Ovary (tissue), 9 donors: ENCODE results near the gene MBD1. TPM values are rescaled to one million over a fixed set of nuclear protein-coding genes. Genes with fewer than 3 reads are reported as not detected.

Experiments used
- DNase-seq, 5 donors: peaks; one replicate each; pipeline ENCODE4 v3.0.0-alpha.2; 2019 to 2020
- H3K27ac ChIP-seq, 2 donors: fragments of 200-600 bp; one replicate each; pipeline versions ENCODE4 v1.5.1 to v1.8.0; 2019 to 2022
- H3K27me3 ChIP-seq: fragments of 200-600 bp; one replicate; pipeline ENCODE4 v1.8.0; 2022
- H3K36me3 ChIP-seq: fragments of 200-600 bp; sonication (generic); one replicate; pipeline ENCODE4 v1.5.1; 2019
- H3K4me1 ChIP-seq: one replicate; pipeline ENCODE4 v1.8.1; 2013; ENCODE audit warnings: mild to moderate bottlenecking, moderate library complexity; ENCODE audit not compliant: insufficient read depth
- H3K4me3 ChIP-seq: fragments of 200-600 bp; sonication (generic); one replicate; pipeline ENCODE4 v1.5.1; 2017
- H3K9me3 ChIP-seq, 2 donors: fragments of 200-600 bp in 1 of 2; sonication (generic) in 1 of 2; one replicate each; pipeline versions ENCODE4 v1.5.1 to v1.8.1; 2013 to 2019; ENCODE audit warnings: mild to moderate bottlenecking in 1 of 2, moderate library complexity in 1 of 2
- EP300 ChIP-seq: sonication (generic); formaldehyde crosslinking; IDR thresholded peaks from one replicate; pipeline ENCODE4 v1.6.1; 2017; ENCODE audit warnings: antibody characterized with exemption
- POLR2A ChIP-seq: fragments of 450-650 bp; IDR thresholded peaks from one replicate; pipeline ENCODE4 v1.6.1; 2017; ENCODE audit warnings: antibody characterized with exemption, mild to moderate bottlenecking, moderate library complexity
- WGBS, 3 donors: extraction: QIAGEN DNeasy Blood & Tissue Kit in 1 of 3; methylation state at CpG; one replicate each; pipeline versions ENCODE4 v1.1.5 to v1.1.7; 2013 to 2017; 5-methylcytosine and 5-hydroxymethylcytosine counted together
- intact Hi-C, 4 donors: fragments of 100-400 bp; cut with DNase I; formaldehyde crosslinking; loops; one replicate each; pipeline versions ENCODE4 v1.11.0 to v1.15.1; 2022 to 2023
- polyA plus RNA-seq, 2 donors: library from polyadenylated mRNA; stranded (reverse); fragments of 200-250 nt in 1 of 2; fragments of 350-450 nt in 1 of 2; fragmentation: Illumina TruSeq in 1 of 2; extraction: RNeasy Lipid Tissue Mini Kit (QIAGEN cat#74804) in 1 of 2; gene quantifications; one replicate each; pipeline ENCODE4 v1.2.3, GENCODE V29; 2013 to 2014
- total RNA-seq, 7 donors: library from RNA; depleted of rRNA in 2 of 7; stranded (reverse); fragments of >200 nt in 2 of 7; fragmentation: NEBNext Ultra II Directional in 3 of 7; extraction: Animal tissue kit (Norgen Biotek cat#: 25700) in 3 of 7; gene quantifications; one replicate each; pipeline versions ENCODE4 v1.1.0 to v1.2.4, GENCODE V29; 2016 to 2023
- TF ChIP-seq, protein P1 (sequence below), 3 donors: fragments of 450-650 bp in 2 of 3; fragments of 200-600 bp in 1 of 3; IDR thresholded peaks; one replicate each; pipeline versions ENCODE4 v1.5.1 to v1.8.0; 2016 to 2022; ENCODE audit warnings: antibody characterized with exemption in 3 of 3, mild to moderate bottlenecking in 1 of 3
- donor health status: DM: no; HTN: no; CAD: no; lungs with moderate emphysema.
- donor health status: DM: no; HTN: no; CAD: no.
- donor health status: Bipolar disorder and iron deficiency.
- donor health status: DM: yes; HTN: yes; CAD: no.
- donor health status: DM: no; HTN: no; CAD: no.
- donor health status: DM: yes; HTN: yes; CAD: no.

MBD1 gene
- total and polyA plus RNA-seq, 9 donors: 30.1 to 78.5 (median 61.1) TPM

GRCh38 chr18:50315100-50315871 lies 34.0 kb upstream of the MBD1 start:
- Histone ChIP-seq H3K9me3 (no peaks in the 10 kb centered on the region), H3K27me3 (no peaks in the 10 kb centered on the region), H3K4me1 (no peaks in the 10 kb centered on the region), H3K36me3 (no peaks in the 10 kb centered on the region), H3K27ac (no peak overlapping the region), H3K4me3 (no peak overlapping the region)
- TF ChIP-seq, protein P1, sequence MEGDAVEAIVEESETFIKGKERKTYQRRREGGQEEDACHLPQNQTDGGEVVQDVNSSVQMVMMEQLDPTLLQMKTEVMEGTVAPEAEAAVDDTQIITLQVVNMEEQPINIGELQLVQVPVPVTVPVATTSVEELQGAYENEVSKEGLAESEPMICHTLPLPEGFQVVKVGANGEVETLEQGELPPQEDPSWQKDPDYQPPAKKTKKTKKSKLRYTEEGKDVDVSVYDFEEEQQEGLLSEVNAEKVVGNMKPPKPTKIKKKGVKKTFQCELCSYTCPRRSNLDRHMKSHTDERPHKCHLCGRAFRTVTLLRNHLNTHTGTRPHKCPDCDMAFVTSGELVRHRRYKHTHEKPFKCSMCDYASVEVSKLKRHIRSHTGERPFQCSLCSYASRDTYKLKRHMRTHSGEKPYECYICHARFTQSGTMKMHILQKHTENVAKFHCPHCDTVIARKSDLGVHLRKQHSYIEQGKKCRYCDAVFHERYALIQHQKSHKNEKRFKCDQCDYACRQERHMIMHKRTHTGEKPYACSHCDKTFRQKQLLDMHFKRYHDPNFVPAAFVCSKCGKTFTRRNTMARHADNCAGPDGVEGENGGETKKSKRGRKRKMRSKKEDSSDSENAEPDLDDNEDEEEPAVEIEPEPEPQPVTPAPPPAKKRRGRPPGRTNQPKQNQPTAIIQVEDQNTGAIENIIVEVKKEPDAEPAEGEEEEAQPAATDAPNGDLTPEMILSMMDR (IDR thresholded peaks at IDR 0.05): no peak
- TF ChIP-seq POLR2A: no peak
- TF ChIP-seq EP300: no peak
- intact Hi-C loops: no loop called here
- DNase-seq: no peak
- WGBS, 3 donors: 41 to 43% (median 42%) methylated on average over 5 of the region's 5 CpGs

GRCh38 chr18:50313873-50314460 lies 32.6 kb upstream of the MBD1 start:
- no peak for DNase-seq
- Histone ChIP-seq H3K27me3 (no peaks in the 10 kb centered on the region), H3K27ac (no peak overlapping the region), H3K9me3 (no peaks in the 10 kb centered on the region), H3K4me3 (no peak overlapping the region), H3K4me1 (no peaks in the 10 kb centered on the region), H3K36me3 (no peaks in the 10 kb centered on the region)
- WGBS, 3 donors: 19 to 29% (median 22%) methylated on average over 2 of the region's 2 CpGs
- TF ChIP-seq POLR2A (no peak), EP300 (no peak)
- TF ChIP-seq, protein P1 (IDR thresholded peaks at IDR 0.05): no peak
- intact Hi-C loops: no loop called here

- TF ChIP-seq, protein P1 (IDR thresholded peaks at IDR 0.05): no peak
- TF ChIP-seq EP300: no peak
- no peak for TF ChIP-seq POLR2A
Measured at GRCh38 chr18:50313031-50313607, 31.8 kb upstream of the MBD1 start.

GRCh38 chr18:50312296-50313030 lies 31.1 kb upstream of the MBD1 start:
- no peak for DNase-seq
- intact Hi-C loops: no loop called here

More at GRCh38 chr18:50313031-50313607, 31.8 kb upstream of the MBD1 start:
- no peak overlapping the region for H3K4me3 ChIP-seq
- 81 to 86% (median 82%) methylated on average over 2 of the region's 2 CpGs for WGBS, 3 donors
- no peaks in the 10 kb centered on the region for H3K27me3 ChIP-seq
- no peaks in the 10 kb centered on the region for H3K36me3 ChIP-seq
- intact Hi-C loops: no loop called here
- no peaks in the 10 kb centered on the region for H3K9me3 ChIP-seq
- no peaks in the 10 kb centered on the region for H3K4me1 ChIP-seq
- no peak overlapping the region for H3K27ac ChIP-seq
- no peak for DNase-seq

More at GRCh38 chr18:50312296-50313030, 31.1 kb upstream of the MBD1 start:
- Histone ChIP-seq H3K9me3 (no peaks in the 10 kb centered on the region), H3K27ac (no peak overlapping the region), H3K36me3 (no peaks in the 10 kb centered on the region), H3K4me3 (no peak overlapping the region), H3K4me1 (no peaks in the 10 kb centered on the region), H3K27me3 (no peaks in the 10 kb centered on the region)
- 78 to 82% (median 81%) methylated on average over 7 of the region's 7 CpGs for WGBS, 3 donors
- TF ChIP-seq, protein P1 (IDR thresholded peaks at IDR 0.05): no peak
